ENCODE results near the gene CSGALNACT2.

Gene CSGALNACT2

DNA sequence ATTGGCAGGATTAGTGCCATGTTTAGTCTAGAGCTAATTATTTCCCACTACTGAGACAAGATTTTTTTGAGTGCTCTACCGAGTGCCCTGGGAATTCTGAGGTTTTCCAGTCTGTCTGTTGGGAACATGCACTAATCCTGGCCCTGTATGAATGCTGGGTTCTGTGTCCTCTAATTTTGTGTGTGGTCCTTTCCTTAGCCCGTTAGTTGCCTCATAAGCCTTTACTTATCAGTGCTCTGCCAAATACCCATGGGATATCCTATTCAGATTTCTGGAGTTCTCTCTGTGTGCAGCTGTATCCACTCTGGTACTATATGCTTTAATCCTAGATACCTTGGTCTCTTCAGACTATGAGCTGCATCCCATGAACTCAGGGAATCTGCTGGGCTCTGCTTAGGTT, 13.1 kb downstream of the CSGALNACT2 start:
- Histone ChIP-seq H3K9me3 (ENCODE audit: insufficient read depth, low read length) (no peaks in the 10 kb centered on the region), H3K79me2 (ENCODE audit: low read length) (peaks cover 46% of the 10 kb centered on the region), H3K4me1 (ENCODE audit: low read length) (no peaks in the 10 kb centered on the region), H3K4me3 (ENCODE audit: low read length) (no peak overlapping the region), H3K4me2 (ENCODE audit: low read length) (no peak overlapping the region), H2AFZ (ENCODE audit: low read depth, low read length) (no peak overlapping the region), H4K20me1 (ENCODE audit: insufficient read depth, low read length) (peaks cover 13% of the 10 kb centered on the region), H3K27ac (ENCODE audit: low read length) (no peak overlapping the region), H3K36me3 (replicated peaks; ENCODE audit: low read depth, low read length) (no peaks in the 10 kb centered on the region), H3K27me3 (ENCODE audit: low read depth, low read length) (no peaks in the 10 kb centered on the region), H3K9ac (ENCODE audit: low read length) (no peak overlapping the region)
- TF ChIP-seq, protein P1, sequence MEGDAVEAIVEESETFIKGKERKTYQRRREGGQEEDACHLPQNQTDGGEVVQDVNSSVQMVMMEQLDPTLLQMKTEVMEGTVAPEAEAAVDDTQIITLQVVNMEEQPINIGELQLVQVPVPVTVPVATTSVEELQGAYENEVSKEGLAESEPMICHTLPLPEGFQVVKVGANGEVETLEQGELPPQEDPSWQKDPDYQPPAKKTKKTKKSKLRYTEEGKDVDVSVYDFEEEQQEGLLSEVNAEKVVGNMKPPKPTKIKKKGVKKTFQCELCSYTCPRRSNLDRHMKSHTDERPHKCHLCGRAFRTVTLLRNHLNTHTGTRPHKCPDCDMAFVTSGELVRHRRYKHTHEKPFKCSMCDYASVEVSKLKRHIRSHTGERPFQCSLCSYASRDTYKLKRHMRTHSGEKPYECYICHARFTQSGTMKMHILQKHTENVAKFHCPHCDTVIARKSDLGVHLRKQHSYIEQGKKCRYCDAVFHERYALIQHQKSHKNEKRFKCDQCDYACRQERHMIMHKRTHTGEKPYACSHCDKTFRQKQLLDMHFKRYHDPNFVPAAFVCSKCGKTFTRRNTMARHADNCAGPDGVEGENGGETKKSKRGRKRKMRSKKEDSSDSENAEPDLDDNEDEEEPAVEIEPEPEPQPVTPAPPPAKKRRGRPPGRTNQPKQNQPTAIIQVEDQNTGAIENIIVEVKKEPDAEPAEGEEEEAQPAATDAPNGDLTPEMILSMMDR (IDR thresholded peaks at IDR 0.05; ENCODE audit: low read depth, low read length) = no peak
- no peak for TF ChIP-seq EZH2phosphoT487 (IDR thresholded peaks at IDR 0.05; ENCODE audit: low read depth)

DNA sequence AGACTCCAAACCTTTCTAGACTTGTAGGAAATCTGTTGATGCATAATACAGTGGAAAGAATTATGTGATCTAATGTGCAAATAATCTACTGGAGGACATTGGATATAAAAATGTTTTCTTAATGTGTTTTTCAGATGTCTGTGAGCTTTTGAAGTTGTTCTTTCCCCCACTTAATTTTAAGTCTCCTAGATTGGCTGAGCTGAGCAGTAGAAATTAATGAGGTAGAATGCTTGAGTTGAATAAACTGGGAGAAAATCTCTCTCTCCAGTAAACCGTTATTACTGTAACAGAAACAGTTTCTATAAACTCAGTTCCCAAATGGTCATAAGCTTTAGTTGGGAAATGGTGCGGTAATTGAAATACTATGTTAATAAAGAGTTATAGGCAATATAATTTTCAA, 15.7 kb downstream of the CSGALNACT2 start:
- Histone ChIP-seq H3K27me3 (ENCODE audit: low read depth, low read length) (no peaks in the 10 kb centered on the region), H3K9me3 (ENCODE audit: insufficient read depth, low read length) (no peaks in the 10 kb centered on the region), H3K4me1 (ENCODE audit: low read length) (no peaks in the 10 kb centered on the region), H3K27ac (ENCODE audit: low read length) (no peak overlapping the region), H4K20me1 (ENCODE audit: insufficient read depth, low read length) (peaks cover 13% of the 10 kb centered on the region), H2AFZ (ENCODE audit: low read depth, low read length) (no peak overlapping the region), H3K36me3 (replicated peaks; ENCODE audit: low read depth, low read length) (no peaks in the 10 kb centered on the region), H3K4me2 (ENCODE audit: low read length) (no peak overlapping the region), H3K4me3 (ENCODE audit: low read length) (no peak overlapping the region), H3K79me2 (ENCODE audit: low read length) (peaks cover 36% of the 10 kb centered on the region), H3K9ac (ENCODE audit: low read length) (no peak overlapping the region)
- TF ChIP-seq, protein P1 (IDR thresholded peaks at IDR 0.05; ENCODE audit: low read depth, low read length) = no peak
- no peak for TF ChIP-seq EZH2phosphoT487 (IDR thresholded peaks at IDR 0.05; ENCODE audit: low read depth)

DNA sequence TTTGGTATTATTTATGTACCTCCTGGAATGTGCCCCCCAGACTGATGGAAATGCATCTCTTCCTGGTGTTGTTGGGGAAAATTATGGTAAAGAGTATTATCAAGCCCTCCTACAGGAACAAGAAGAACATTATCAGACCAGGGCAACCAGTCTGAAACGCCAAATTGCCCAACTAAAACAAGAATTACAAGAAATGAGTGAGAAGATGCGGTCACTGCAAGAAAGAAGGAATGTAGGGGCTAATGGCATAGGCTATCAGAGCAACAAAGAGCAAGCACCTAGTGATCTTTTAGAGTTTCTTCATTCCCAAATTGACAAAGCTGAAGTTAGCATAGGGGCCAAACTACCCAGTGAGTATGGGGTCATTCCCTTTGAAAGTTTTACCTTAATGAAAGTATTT, 17.0 kb downstream of the CSGALNACT2 start:
- Histone ChIP-seq H3K27me3 (ENCODE audit: low read depth, low read length) (no peaks in the 10 kb centered on the region), H3K36me3 (replicated peaks; ENCODE audit: low read depth, low read length) (no peaks in the 10 kb centered on the region), H4K20me1 (ENCODE audit: insufficient read depth, low read length) (peaks cover 13% of the 10 kb centered on the region), H3K9me3 (ENCODE audit: insufficient read depth, low read length) (no peaks in the 10 kb centered on the region), H2AFZ (ENCODE audit: low read depth, low read length) (no peak overlapping the region), H3K4me1 (ENCODE audit: low read length) (no peaks in the 10 kb centered on the region), H3K4me2 (ENCODE audit: low read length) (no peak overlapping the region), H3K27ac (ENCODE audit: low read length) (no peak overlapping the region), H3K4me3 (ENCODE audit: low read length) (no peak overlapping the region), H3K9ac (ENCODE audit: low read length) (no peak overlapping the region), H3K79me2 (ENCODE audit: low read length) (peaks cover 28% of the 10 kb centered on the region)
- TF ChIP-seq, protein P1 (IDR thresholded peaks at IDR 0.05; ENCODE audit: low read depth, low read length) = no peak
- no peak for TF ChIP-seq EZH2phosphoT487 (IDR thresholded peaks at IDR 0.05; ENCODE audit: low read depth)

DNA sequence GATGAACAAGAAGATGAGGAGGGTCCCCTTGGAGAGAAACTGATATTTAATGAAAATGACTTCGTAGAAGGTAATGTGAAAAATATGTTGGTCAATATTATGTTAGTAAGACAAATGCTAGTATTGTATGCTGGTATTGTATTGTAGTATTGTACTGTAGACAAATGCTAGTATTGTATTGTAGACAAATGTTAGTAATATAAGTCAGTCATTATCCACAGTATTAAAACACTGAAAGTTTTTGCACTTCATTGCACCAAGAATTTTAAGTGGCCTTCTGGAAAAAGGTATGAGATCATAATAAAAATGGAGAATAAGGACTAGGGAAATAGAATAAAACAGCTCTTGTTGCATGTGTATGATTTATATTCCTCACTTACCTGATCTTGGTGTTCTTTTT, 17.5 kb downstream of the CSGALNACT2 start:
- Histone ChIP-seq H3K4me3 (ENCODE audit: low read length) (no peak overlapping the region), H3K79me2 (ENCODE audit: low read length) (peaks cover 23% of the 10 kb centered on the region)

More for the DNA sequence above, 17.5 kb downstream of the CSGALNACT2 start:
- no peak overlapping the region for H3K4me2 ChIP-seq (ENCODE audit: low read length)
- TF ChIP-seq, protein P1 (IDR thresholded peaks at IDR 0.05; ENCODE audit: low read depth, low read length) = no peak
- no peak for TF ChIP-seq EZH2phosphoT487 (IDR thresholded peaks at IDR 0.05; ENCODE audit: low read depth)
- H3K27me3 ChIP-seq (ENCODE audit: low read depth, low read length) = no peaks in the 10 kb centered on the region
- no peaks in the 10 kb centered on the region for H3K9me3 ChIP-seq (ENCODE audit: insufficient read depth, low read length)
- H3K36me3 ChIP-seq (replicated peaks; ENCODE audit: low read depth, low read length) = no peaks in the 10 kb centered on the region
- H2AFZ ChIP-seq (ENCODE audit: low read depth, low read length) = no peak overlapping the region
- H3K4me1 ChIP-seq (ENCODE audit: low read length) = no peaks in the 10 kb centered on the region
- H3K27ac ChIP-seq (ENCODE audit: low read length) = no peak overlapping the region
- peaks cover 13% of the 10 kb centered on the region for H4K20me1 ChIP-seq (ENCODE audit: insufficient read depth, low read length)
- H3K9ac ChIP-seq (ENCODE audit: low read length) = no peak overlapping the region

Measured in OCI-LY3 (cell line).